GM19043 (cell line): Measurements from ENCODE around the gene GAPVD1.
"Not testable (repeated sequence)": the region's sequence is repeated elsewhere in the genome, so short reads cannot be mapped to it uniquely, and the experiment has no call there.

ENCODE experiments used
- ATAC-seq: cut with Tn5 transposase; IDR thresholded peaks from one replicate; pipeline ENCODE4 v1.9.1; 2021; ENCODE audit warnings: low read depth; ENCODE audit not compliant: unreplicated experiment

GAPVD1 gene

GRCh38 chr9:125372441-125373226 lies 111.0 kb downstream of the GAPVD1 start:
- no peak for ATAC-seq

GRCh38 chr9:125374443-125375309 lies 113.0 kb downstream of the GAPVD1 start:
- no peak for ATAC-seq

- no peak for ATAC-seq
Measured at GRCh38 chr9:125375820-125376219, 114.2 kb downstream of the GAPVD1 start.

GRCh38 chr9:125376261-125377226 lies 114.9 kb downstream of the GAPVD1 start:
- no peak for ATAC-seq

GRCh38 chr9:125377584-125378250 lies 116.1 kb downstream of the GAPVD1 start:
- no peak for ATAC-seq

GRCh38 chr9:125378778-125379177 lies 117.2 kb downstream of the GAPVD1 start:
- no peak for ATAC-seq

GRCh38 chr9:125379208-125379607 lies 117.6 kb downstream of the GAPVD1 start:
- ATAC-seq = no peak

GRCh38 chr9:125380406-125380805 lies 118.8 kb downstream of the GAPVD1 start:
- no peak for ATAC-seq

GRCh38 chr9:125387861-125388524 lies 126.4 kb downstream of the GAPVD1 start:
- no peak for ATAC-seq

GRCh38 chr9:125388978-125389377 lies 127.4 kb downstream of the GAPVD1 start:
- ATAC-seq = no peak

- ATAC-seq = no peak
Measured at GRCh38 chr9:125391704-125392103, 130.1 kb downstream of the GAPVD1 start.

GRCh38 chr9:125393426-125393825 lies 131.8 kb downstream of the GAPVD1 start:
- ATAC-seq = no peak

- no peak for ATAC-seq
Measured at GRCh38 chr9:125396799-125397198, 135.2 kb downstream of the GAPVD1 start.

GRCh38 chr9:125397736-125398135 lies 136.1 kb downstream of the GAPVD1 start:
- ATAC-seq = no peak

GRCh38 chr9:125398243-125398642 lies 136.6 kb downstream of the GAPVD1 start:
- no peak for ATAC-seq

GRCh38 chr9:125399165-125399564 lies 137.5 kb downstream of the GAPVD1 start:
- no peak for ATAC-seq

GRCh38 chr9:125399666-125400065 lies 138.0 kb downstream of the GAPVD1 start:
- no peak for ATAC-seq

- not testable (repeated sequence) for ATAC-seq
Measured at GRCh38 chr9:125400232-125400631, 138.6 kb downstream of the GAPVD1 start.
